Thyroid gland (tissue), 4 donors: ENCODE results near the gene LMAN2L. TPM values are rescaled to one million over a fixed set of nuclear protein-coding genes. Genes with fewer than 3 reads are reported as not detected.
A peak's percentile ranks its signal among the peaks of the same experiment; 100 is the strongest.

ENCODE experiments used
- DNase-seq, 2 donors: peaks; one replicate each; pipeline ENCODE4 v3.0.0-alpha.2; 2019
- H3K27ac ChIP-seq, 3 donors: fragments of 200-600 bp; sonication (generic); 1 replicate in 2 of 3; 2 replicates in 1 of 3; pipeline ENCODE4 v1.5.1; 2016 to 2019; ENCODE audit warnings: mild to moderate bottlenecking in 1 of 3, moderate library complexity in 1 of 3
- H3K27me3 ChIP-seq: fragments of 200-600 bp; sonication (generic); one replicate; pipeline ENCODE4 v1.5.1; 2019
- H3K36me3 ChIP-seq, 2 donors: fragments of 200-600 bp; sonication (generic); one replicate each; pipeline ENCODE4 v1.5.1; 2016 to 2019
- H3K4me1 ChIP-seq, 2 donors: fragments of 200-600 bp; sonication (generic); one replicate each; pipeline ENCODE4 v1.5.1; 2017 to 2019
- H3K4me3 ChIP-seq, 3 donors: fragments of 200-600 bp; sonication (generic); replicated peaks in 1 of 3; 1 replicate in 2 of 3; 2 replicates in 1 of 3; pipeline ENCODE4 v1.5.1; 2016; ENCODE audit warnings: mild to moderate bottlenecking in 1 of 3
- H3K9me3 ChIP-seq: fragments of 200-600 bp; sonication (generic); one replicate; pipeline ENCODE4 v1.5.1; 2017
- CTCF ChIP-seq, 6 experiments: fragments of 200-600 bp in 3 of 6; fragments of 450-650 bp in 3 of 6; sonication (generic) in 3 of 6; IDR thresholded peaks; one replicate each; pipeline ENCODE4 v1.5.1; 2016 to 2019; ENCODE audit warnings: antibody characterized with exemption in 6 of 6, mild to moderate bottlenecking in 2 of 6, inconsistent platforms in 1 of 6, moderate library complexity in 1 of 6
- POLR2A ChIP-seq, 2 donors: fragments of 450-650 bp; IDR thresholded peaks; one replicate each; pipeline ENCODE4 v1.6.1; 2017; ENCODE audit warnings: antibody characterized with exemption in 2 of 2, mild to moderate bottlenecking in 2 of 2, moderate library complexity in 1 of 2
- WGBS, 2 donors: methylation state at CpG; one replicate each; pipeline ENCODE4 v1.1.5; 2017; 5-methylcytosine and 5-hydroxymethylcytosine counted together
- intact Hi-C: fragments of 100-400 bp; cut with DNase I; formaldehyde crosslinking; loops from one replicate; pipeline ENCODE4 v1.15.1; 2023
- total RNA-seq, 4 donors: library from RNA; depleted of rRNA; stranded (reverse); fragments of >200 nt; gene quantifications; one replicate each; pipeline ENCODE4 v1.2.3, GENCODE V29; 2016

LMAN2L gene
- total RNA-seq, 4 donors from 2014 or later, result 22.8 to 32.9 (median 29.2) TPM

DNA sequence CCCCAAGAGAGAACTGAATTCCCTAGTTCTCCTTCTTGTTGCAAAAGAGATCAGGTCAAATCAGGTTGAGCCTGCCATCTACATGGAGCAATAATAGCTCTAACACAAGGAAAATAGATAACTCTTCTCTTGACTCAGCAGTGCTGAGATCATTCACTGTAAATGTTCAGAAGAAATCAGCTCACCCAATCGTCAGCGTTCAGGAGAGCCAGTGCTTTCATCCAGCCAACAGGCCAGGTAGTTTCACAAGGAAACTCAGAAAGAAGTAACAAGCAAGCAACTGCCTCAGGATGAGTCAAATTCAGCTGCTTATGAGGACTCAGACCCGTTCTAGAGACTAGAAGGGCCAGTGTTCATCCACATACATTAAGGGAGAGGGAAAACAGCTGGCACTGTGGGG, 5.9 kb downstream of the LMAN2L start:
- Histone ChIP-seq H3K4me1 (peaks cover 29 to 38% of the 10 kb centered on the region in 2 donors), H3K4me3 (no peak overlapping the region), H3K9me3 (no peaks in the 10 kb centered on the region), H3K36me3 (peaks cover 34 to 39% of the 10 kb centered on the region in 2 donors), H3K27me3 (no peaks in the 10 kb centered on the region), H3K27ac (peak overlapping the region in 1 of 3 donors; percentile 10)
- intact Hi-C loops, result no loop called here
- WGBS, 2 donors, result 53 to 64% methylated on average over 3 of the region's 3 CpGs
- TF ChIP-seq CTCF (IDR thresholded peaks at IDR 0.05) (no peak), POLR2A (IDR thresholded peaks at IDR 0.05) (no peak)
- no peak for DNase-seq

- no peak overlapping the region for H3K4me3 ChIP-seq
- H3K36me3 ChIP-seq, result peaks cover 53 to 54% of the 10 kb centered on the region in 2 donors
- no peak for DNase-seq
- intact Hi-C loops, result no loop called here
- H3K27me3 ChIP-seq, result no peaks in the 10 kb centered on the region
- H3K4me1 ChIP-seq, result peaks cover 12 to 13% of the 10 kb centered on the region in 2 donors
- H3K9me3 ChIP-seq, result no peaks in the 10 kb centered on the region
- TF ChIP-seq POLR2A (IDR thresholded peaks at IDR 0.05), result no peak
- no peak for TF ChIP-seq CTCF (IDR thresholded peaks at IDR 0.05)
- 94% methylated on average over 2 of the region's 2 CpGs for WGBS, 2 donors
- peak overlapping the region in 1 of 3 donors; percentile 14 for H3K27ac ChIP-seq
These were observed 9.7 kb downstream of the LMAN2L start for GRCh38 chr2:96730212-96730611.

GRCh38 chr2:96729748-96730147, 10.1 kb downstream of the LMAN2L start:
- peaks cover 7 to 8% of the 10 kb centered on the region in 2 donors for H3K4me1 ChIP-seq
- no peak overlapping the region for H3K27ac ChIP-seq
- H3K36me3 ChIP-seq, result peaks cover 53 to 54% of the 10 kb centered on the region in 2 donors
- H3K9me3 ChIP-seq, result no peaks in the 10 kb centered on the region
- H3K4me3 ChIP-seq, result no peak overlapping the region
- H3K27me3 ChIP-seq, result no peaks in the 10 kb centered on the region
- DNase-seq, result no peak
- no peak for TF ChIP-seq POLR2A (IDR thresholded peaks at IDR 0.05)
- WGBS, 2 donors, result 87 to 91% methylated on average over 7 of the region's 7 CpGs
- intact Hi-C loops, result no loop called here

DNA sequence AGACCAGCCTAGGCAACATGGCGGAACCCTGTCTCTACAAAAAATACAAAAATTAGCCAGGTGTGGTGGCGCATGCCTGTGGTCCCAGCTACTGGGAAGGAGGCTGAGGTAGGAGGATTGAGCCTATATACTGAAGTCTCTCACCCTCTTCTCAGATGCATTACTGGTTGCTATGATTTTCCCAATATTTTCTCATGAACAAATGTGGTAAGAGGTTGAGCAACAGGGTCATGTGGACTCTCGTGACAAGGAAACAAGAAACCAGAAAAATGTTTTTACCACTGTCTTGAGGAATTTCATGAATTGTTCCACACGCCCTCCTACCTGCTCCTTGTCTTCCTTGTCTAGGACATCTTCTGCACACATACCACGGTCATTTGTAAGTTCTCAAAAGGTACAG, 12.4 kb downstream of the LMAN2L start:
- no peak for DNase-seq
- no peaks in the 10 kb centered on the region for H3K27me3 ChIP-seq
- no peaks in the 10 kb centered on the region for H3K4me1 ChIP-seq
- H3K27ac ChIP-seq, result no peak overlapping the region
- 95 to 96% methylated on average over 5 of the region's 5 CpGs for WGBS, 2 donors
- H3K4me3 ChIP-seq, result no peak overlapping the region
- intact Hi-C loops, result no loop called here
- no peaks in the 10 kb centered on the region for H3K9me3 ChIP-seq
- TF ChIP-seq POLR2A (IDR thresholded peaks at IDR 0.05) (no peak), CTCF (IDR thresholded peaks at IDR 0.05) (no peak)
- peaks cover 33 to 35% of the 10 kb centered on the region in 2 donors for H3K36me3 ChIP-seq

DNA sequence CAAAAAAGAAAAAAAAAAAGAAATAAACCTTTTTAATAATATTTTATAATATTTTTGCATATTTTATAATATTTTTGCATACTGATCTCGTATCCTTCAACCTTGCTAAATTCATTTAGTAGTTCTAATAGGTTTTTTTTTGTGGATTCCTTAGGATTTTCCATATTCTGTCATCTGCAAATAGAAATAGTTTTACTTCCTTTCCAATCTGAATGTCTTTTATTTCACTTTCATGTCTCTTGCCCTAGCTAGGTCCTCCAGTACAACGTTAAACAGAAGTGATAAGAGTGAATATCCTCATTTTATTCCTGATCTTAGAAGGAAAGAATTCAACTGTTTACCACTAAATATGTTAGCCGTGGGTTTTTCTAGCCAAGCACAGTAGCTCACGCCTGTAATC, 13.7 kb downstream of the LMAN2L start:
- Histone ChIP-seq H3K4me1 (peaks cover 0 to 3% of the 10 kb centered on the region in 2 donors), H3K27me3 (no peaks in the 10 kb centered on the region), H3K9me3 (no peaks in the 10 kb centered on the region), H3K4me3 (no peak overlapping the region), H3K27ac (no peak overlapping the region), H3K36me3 (peaks cover 23 to 25% of the 10 kb centered on the region in 2 donors)
- DNase-seq, result no peak
- TF ChIP-seq POLR2A (IDR thresholded peaks at IDR 0.05), result no peak
- no peak for TF ChIP-seq CTCF (IDR thresholded peaks at IDR 0.05)
- intact Hi-C loops, result no loop called here
- WGBS, 2 donors, result 89 to 93% methylated on average over 4 of the region's 4 CpGs

- H3K27me3 ChIP-seq, result no peaks in the 10 kb centered on the region
- H3K9me3 ChIP-seq, result no peaks in the 10 kb centered on the region
- peaks cover 4 to 7% of the 10 kb centered on the region in 2 donors for H3K36me3 ChIP-seq
- no peak overlapping the region for H3K4me3 ChIP-seq
- TF ChIP-seq POLR2A (IDR thresholded peaks at IDR 0.05), result no peak
- TF ChIP-seq CTCF (IDR thresholded peaks at IDR 0.05), result no peak
- DNase-seq, result no peak
- H3K4me1 ChIP-seq, result peaks cover 0 to under 1% of the 10 kb centered on the region in 2 donors
- no peak overlapping the region for H3K27ac ChIP-seq
- intact Hi-C loops, result no loop called here
These were observed 23.5 kb downstream of the LMAN2L start for GRCh38 chr2:96716388-96716787.
